ENCODE data around the gene IL34.

GRCh38 chr16:70706948-70707465 lies 60.6 kb downstream of the IL34 start:
- TF ChIP-seq PKNOX1 (IDR thresholded peaks at IDR 0.05): no peak
- TF ChIP-seq SUZ12 (IDR thresholded peaks at IDR 0.05): no peak
- no peak for TF ChIP-seq FOXM1 (IDR thresholded peaks at IDR 0.05; ENCODE audit: borderline replicate concordance)
- no peak for TF ChIP-seq SP1 (IDR thresholded peaks at IDR 0.05)
- TF ChIP-seq TARDBP (IDR thresholded peaks at IDR 0.05): no peak
